Karpas-422 (cell line): ENCODE measurements around the gene ASB1. TPM values are rescaled to one million over a fixed set of nuclear protein-coding genes. Genes with fewer than 3 reads are reported as not detected.

Experiments used
- DNase-seq: peaks from one replicate; pipeline ENCODE4 v3.0.0-alpha.2; 2015
- H2AFZ ChIP-seq: fragments of 200-600 bp; sonication (generic); 2 replicates; pipeline ENCODE4 v1.6.1; 2014; ENCODE audit warnings: antibody characterized with exemption, low read length, mixed read lengths
- H3K27ac ChIP-seq: fragments of 200-600 bp; sonication (generic); 2 replicates; pipeline ENCODE4 v1.5.1; 2014; ENCODE audit warnings: mild to moderate bottlenecking, low read length, moderate library complexity
- H3K27me3 ChIP-seq: fragments of 200-600 bp; sonication (generic); 2 replicates; pipeline ENCODE4 v1.6.1; 2014; ENCODE audit warnings: low read length, mixed read lengths
- H3K36me3 ChIP-seq: fragments of 200-600 bp; sonication (generic); 2 replicates; pipeline ENCODE4 v1.6.1; 2014; ENCODE audit warnings: low read length, mixed read lengths; ENCODE audit not compliant: insufficient read depth
- H3K4me1 ChIP-seq: fragments of 200-600 bp; sonication (generic); 2 replicates; pipeline ENCODE4 v1.6.1; 2014; ENCODE audit warnings: mild to moderate bottlenecking, low read length, mixed read lengths
- H3K4me2 ChIP-seq: fragments of 200-600 bp; sonication (generic); 2 replicates; pipeline ENCODE4 v1.6.1; 2014; ENCODE audit warnings: low read length, low read depth, mild to moderate bottlenecking; ENCODE audit not compliant: poor library complexity, severe bottlenecking
- H3K4me3 ChIP-seq: fragments of 200-600 bp; sonication (generic); 2 replicates; pipeline ENCODE4 v1.5.1; 2014; ENCODE audit warnings: mild to moderate bottlenecking, antibody characterized with exemption, low read length, mixed read lengths
- H3K79me2 ChIP-seq: fragments of 200-600 bp; sonication (generic); 2 replicates; pipeline ENCODE4 v1.6.1; 2014; ENCODE audit warnings: mild to moderate bottlenecking, low read length, mixed read lengths
- H3K9ac ChIP-seq: fragments of 200-600 bp; sonication (generic); 2 replicates; pipeline ENCODE4 v1.6.0; 2014; ENCODE audit warnings: low read length
- H3K9me2 ChIP-seq: fragments of 200-600 bp; sonication (generic), shearing (Covaris generic); replicated peaks from 2 replicates; pipeline ENCODE4 v1.6.0; 2014; ENCODE audit warnings: mild to moderate bottlenecking, low read length, moderate library complexity; ENCODE audit not compliant: insufficient read depth
- H3K9me3 ChIP-seq: fragments of 300-700, 200-600 bp; sonication (generic); 2 replicates; pipeline ENCODE4 v1.6.1; 2014; ENCODE audit warnings: low read length, mixed read lengths
- H4K20me1 ChIP-seq: fragments of 200-600 bp; sonication (generic); 2 replicates; pipeline ENCODE4 v1.6.1; 2014; ENCODE audit warnings: mild to moderate bottlenecking, antibody characterized with exemption, low read length, low read depth; ENCODE audit not compliant: insufficient read depth
- total RNA-seq: library from RNA; depleted of rRNA; stranded (reverse); fragments of >200 nt; shearing (Covaris generic); gene quantifications from 2 replicates; pipeline ENCODE4 v1.2.3, GENCODE V29; 2014; ENCODE audit warnings: low replicate concordance

The ASB1 gene
- total RNA-seq, 1 experiment from 2014 or later, result 25.1 TPM

GRCh38 chr2:238383135-238383534 lies 43.6 kb upstream of the ASB1 start:
- Histone ChIP-seq H3K36me3 (no peaks in the 10 kb centered on the region), H2AFZ (no peak overlapping the region), H3K27ac (no peak overlapping the region), H3K27me3 (no peaks in the 10 kb centered on the region), H4K20me1 (no peaks in the 10 kb centered on the region), H3K4me3 (no peak overlapping the region), H3K9me3 (no peaks in the 10 kb centered on the region), H3K9me2 (no peaks in the 10 kb centered on the region), H3K4me1 (no peaks in the 10 kb centered on the region), H3K79me2 (no peaks in the 10 kb centered on the region), H3K9ac (no peak overlapping the region), H3K4me2 (no peak overlapping the region)
- DNase-seq, result no peak

GRCh38 chr2:238383743-238384380 lies 42.9 kb upstream of the ASB1 start:
- Histone ChIP-seq H3K9me2 (no peaks in the 10 kb centered on the region), H3K4me1 (no peaks in the 10 kb centered on the region), H3K9me3 (no peaks in the 10 kb centered on the region), H3K79me2 (no peaks in the 10 kb centered on the region), H2AFZ (no peak overlapping the region), H3K4me2 (no peak overlapping the region), H3K36me3 (no peaks in the 10 kb centered on the region), H3K27ac (no peak overlapping the region), H3K9ac (no peak overlapping the region), H3K27me3 (no peaks in the 10 kb centered on the region), H3K4me3 (no peak overlapping the region), H4K20me1 (no peaks in the 10 kb centered on the region)
- no peak for DNase-seq

GRCh38 chr2:238387332-238387731 lies 39.4 kb upstream of the ASB1 start:
- Histone ChIP-seq H4K20me1 (no peaks in the 10 kb centered on the region), H3K9me2 (no peaks in the 10 kb centered on the region), H3K27ac (no peak overlapping the region), H3K36me3 (no peaks in the 10 kb centered on the region), H3K9ac (no peak overlapping the region), H3K4me2 (no peak overlapping the region), H3K9me3 (no peaks in the 10 kb centered on the region), H2AFZ (no peak overlapping the region), H3K4me1 (no peaks in the 10 kb centered on the region), H3K4me3 (no peak overlapping the region), H3K79me2 (no peaks in the 10 kb centered on the region), H3K27me3 (no peaks in the 10 kb centered on the region)
- no peak for DNase-seq

- Histone ChIP-seq H3K9me3 (no peaks in the 10 kb centered on the region), H3K4me3 (no peak overlapping the region), H2AFZ (no peak overlapping the region), H3K4me1 (no peaks in the 10 kb centered on the region), H3K36me3 (no peaks in the 10 kb centered on the region), H3K27ac (no peak overlapping the region), H3K27me3 (no peaks in the 10 kb centered on the region), H3K9ac (no peak overlapping the region), H3K79me2 (no peaks in the 10 kb centered on the region), H3K4me2 (no peak overlapping the region), H3K9me2 (no peaks in the 10 kb centered on the region), H4K20me1 (no peaks in the 10 kb centered on the region)
- no peak for DNase-seq
These were observed 37.9 kb upstream of the ASB1 start for GRCh38 chr2:238388794-238389193.

GRCh38 chr2:238389988-238390589 lies 36.6 kb upstream of the ASB1 start:
- no peaks in the 10 kb centered on the region for H3K4me1 ChIP-seq
- H4K20me1 ChIP-seq, result no peaks in the 10 kb centered on the region
- no peaks in the 10 kb centered on the region for H3K36me3 ChIP-seq
- no peak overlapping the region for H3K9ac ChIP-seq
- DNase-seq, result no peak
- H3K27me3 ChIP-seq, result no peaks in the 10 kb centered on the region
- no peak overlapping the region for H3K4me2 ChIP-seq
- H2AFZ ChIP-seq, result no peak overlapping the region
- H3K4me3 ChIP-seq, result no peak overlapping the region
- H3K27ac ChIP-seq, result no peak overlapping the region
- H3K9me3 ChIP-seq, result no peaks in the 10 kb centered on the region
- no peaks in the 10 kb centered on the region for H3K79me2 ChIP-seq
- no peaks in the 10 kb centered on the region for H3K9me2 ChIP-seq

GRCh38 chr2:238391042-238391689 lies 35.6 kb upstream of the ASB1 start:
- H3K27ac ChIP-seq, result no peak overlapping the region
- no peaks in the 10 kb centered on the region for H3K36me3 ChIP-seq
- no peak overlapping the region for H3K4me2 ChIP-seq
- H2AFZ ChIP-seq, result no peak overlapping the region
- no peaks in the 10 kb centered on the region for H3K9me3 ChIP-seq
- no peaks in the 10 kb centered on the region for H3K27me3 ChIP-seq
- no peaks in the 10 kb centered on the region for H3K4me1 ChIP-seq
- H4K20me1 ChIP-seq, result no peaks in the 10 kb centered on the region
- H3K9ac ChIP-seq, result no peak overlapping the region
- no peak for DNase-seq
- no peaks in the 10 kb centered on the region for H3K79me2 ChIP-seq
- no peaks in the 10 kb centered on the region for H3K9me2 ChIP-seq
- no peak overlapping the region for H3K4me3 ChIP-seq

GRCh38 chr2:238396663-238397062 lies 30.1 kb upstream of the ASB1 start:
- Histone ChIP-seq H3K79me2 (no peaks in the 10 kb centered on the region), H4K20me1 (no peaks in the 10 kb centered on the region), H3K27me3 (no peaks in the 10 kb centered on the region), H3K9me3 (no peaks in the 10 kb centered on the region), H3K36me3 (no peaks in the 10 kb centered on the region), H3K27ac (no peak overlapping the region), H3K4me2 (no peak overlapping the region), H3K4me1 (no peaks in the 10 kb centered on the region), H3K9ac (no peak overlapping the region), H2AFZ (no peak overlapping the region), H3K4me3 (no peak overlapping the region), H3K9me2 (no peaks in the 10 kb centered on the region)
- DNase-seq, result no peak

- Histone ChIP-seq H3K4me1 (no peaks in the 10 kb centered on the region), H3K4me3 (no peak overlapping the region), H3K27me3 (no peaks in the 10 kb centered on the region), H4K20me1 (no peaks in the 10 kb centered on the region), H3K9me2 (no peaks in the 10 kb centered on the region), H3K79me2 (no peaks in the 10 kb centered on the region), H3K9me3 (no peaks in the 10 kb centered on the region), H3K4me2 (no peak overlapping the region), H3K9ac (no peak overlapping the region), H2AFZ (no peak overlapping the region), H3K36me3 (no peaks in the 10 kb centered on the region), H3K27ac (no peak overlapping the region)
- no peak for DNase-seq
These were observed 29.4 kb upstream of the ASB1 start for GRCh38 chr2:238397356-238397755.
